GM21825 (cell line): ENCODE results near the gene FN3K.

Source experiments
- ATAC-seq: cut with Tn5 transposase; IDR thresholded peaks from one replicate; pipeline ENCODE4 v1.9.1; 2021; ENCODE audit warnings: mild to moderate bottlenecking, moderate library complexity; ENCODE audit not compliant: unreplicated experiment

FN3K gene

DNA sequence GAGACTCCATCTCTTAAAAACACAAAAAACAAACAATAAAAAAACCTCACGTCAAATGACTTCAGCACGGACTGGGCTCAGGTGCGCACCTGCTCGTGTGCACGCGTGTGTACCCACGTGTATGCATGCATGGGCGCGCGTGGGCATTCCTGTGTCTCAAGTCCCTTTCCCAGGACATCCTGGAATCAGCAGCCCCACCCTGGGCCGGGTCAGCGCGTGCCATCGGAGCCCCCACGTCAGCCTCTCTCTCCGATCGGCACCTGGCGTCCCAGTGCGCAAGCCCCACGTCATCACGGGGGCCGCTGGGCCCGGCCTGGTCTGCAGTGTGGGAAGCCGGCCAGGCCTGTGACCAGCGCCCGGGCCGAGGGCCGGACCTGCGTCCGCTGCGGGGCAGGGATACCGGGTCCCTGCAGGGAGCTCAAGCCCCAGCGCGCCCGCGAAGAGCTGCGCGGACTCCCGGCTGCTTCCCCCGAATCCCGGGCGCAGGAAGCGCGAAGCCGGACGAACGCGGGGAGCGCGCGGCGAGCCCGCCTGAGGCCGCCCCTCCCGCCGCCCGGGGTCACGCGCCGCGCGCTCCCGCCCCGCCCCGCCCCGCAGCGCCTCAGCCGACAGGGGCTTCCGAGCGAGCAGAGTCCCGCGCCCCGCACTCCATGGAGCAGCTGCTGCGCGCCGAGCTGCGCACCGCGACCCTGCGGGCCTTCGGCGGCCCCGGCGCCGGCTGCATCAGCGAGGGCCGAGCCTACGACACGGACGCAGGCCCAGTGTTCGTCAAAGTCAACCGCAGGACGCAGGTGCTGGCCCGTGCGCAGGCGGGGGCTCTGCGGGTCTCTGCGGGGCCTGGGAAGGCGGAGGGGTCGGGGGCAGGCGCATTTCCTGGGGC is at the start of gene FN3K:
TSS of gene FN3K (plus strand) at position 629 of the 880 bp plus-strand sequence. CDS start at position 651, 22 bp downstream.
- ATAC-seq: no peak

- ATAC-seq: no peak
These were observed 48.8 kb upstream of the FN3K start for GRCh38 chr17:82686366-82687324.

DNA sequence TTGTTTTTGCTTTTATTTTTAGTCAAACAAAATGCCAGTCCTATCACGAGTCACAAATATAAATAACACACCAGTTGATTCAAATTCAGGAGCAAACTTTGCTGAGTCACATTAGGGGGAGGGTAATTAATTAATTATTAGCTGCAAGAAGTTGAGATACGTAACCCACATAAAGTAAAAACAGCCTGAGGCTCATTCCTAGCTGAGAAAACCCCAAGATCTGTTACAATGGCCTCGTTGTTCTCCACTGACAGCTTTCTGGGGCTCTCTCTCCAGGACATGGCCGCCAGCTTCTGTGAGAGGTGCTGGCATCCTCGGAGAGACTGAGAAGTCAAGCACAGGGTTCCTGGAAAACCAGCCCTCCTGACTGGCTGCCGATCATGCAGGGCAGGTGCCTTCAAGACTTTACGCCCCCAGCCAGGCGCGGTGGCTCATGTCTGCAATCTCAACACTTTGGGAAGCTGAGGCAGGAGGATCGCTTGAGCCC is 48.0 kb upstream of the FN3K start:
- ATAC-seq: no peak

DNA sequence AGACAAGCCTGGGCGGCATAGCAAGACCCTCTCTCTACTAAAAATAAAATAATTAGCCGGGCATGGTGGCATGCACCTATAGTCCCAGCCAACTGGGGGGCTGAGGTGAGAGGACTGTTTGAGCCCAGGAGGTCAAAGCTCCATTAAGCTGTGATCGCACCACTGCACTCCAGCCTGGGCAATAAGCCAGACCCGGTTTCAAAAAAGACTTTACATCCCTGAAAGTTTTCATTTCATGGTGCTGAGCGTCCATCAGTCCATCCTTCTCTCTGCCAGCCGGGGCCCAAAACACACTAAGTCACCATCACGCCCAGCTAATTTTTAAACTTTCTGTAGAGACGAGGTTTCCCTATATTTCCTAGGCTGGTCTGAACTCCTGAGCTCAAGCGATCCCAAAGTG is 47.5 kb upstream of the FN3K start:
- no peak for ATAC-seq

DNA sequence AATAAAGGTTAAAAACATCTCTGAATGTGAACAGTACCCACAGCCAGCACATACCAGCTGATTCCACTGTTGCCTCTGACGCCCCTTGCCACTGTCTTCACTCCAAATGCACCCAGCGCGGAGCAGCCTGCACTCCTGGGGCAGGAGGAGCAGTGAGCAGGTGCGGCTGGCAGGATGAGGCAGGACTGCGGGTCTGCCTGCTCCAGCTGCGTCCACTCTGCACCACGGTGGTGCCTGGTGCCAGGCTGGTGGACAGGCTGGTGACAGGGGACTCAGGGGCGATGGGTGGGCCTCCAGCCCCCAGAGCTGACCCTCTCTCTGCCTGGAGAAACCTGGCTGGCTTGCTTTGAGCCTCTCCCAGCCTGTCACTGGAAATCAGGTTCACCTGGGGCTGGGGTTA is 46.3 kb upstream of the FN3K start:
- no peak for ATAC-seq

DNA sequence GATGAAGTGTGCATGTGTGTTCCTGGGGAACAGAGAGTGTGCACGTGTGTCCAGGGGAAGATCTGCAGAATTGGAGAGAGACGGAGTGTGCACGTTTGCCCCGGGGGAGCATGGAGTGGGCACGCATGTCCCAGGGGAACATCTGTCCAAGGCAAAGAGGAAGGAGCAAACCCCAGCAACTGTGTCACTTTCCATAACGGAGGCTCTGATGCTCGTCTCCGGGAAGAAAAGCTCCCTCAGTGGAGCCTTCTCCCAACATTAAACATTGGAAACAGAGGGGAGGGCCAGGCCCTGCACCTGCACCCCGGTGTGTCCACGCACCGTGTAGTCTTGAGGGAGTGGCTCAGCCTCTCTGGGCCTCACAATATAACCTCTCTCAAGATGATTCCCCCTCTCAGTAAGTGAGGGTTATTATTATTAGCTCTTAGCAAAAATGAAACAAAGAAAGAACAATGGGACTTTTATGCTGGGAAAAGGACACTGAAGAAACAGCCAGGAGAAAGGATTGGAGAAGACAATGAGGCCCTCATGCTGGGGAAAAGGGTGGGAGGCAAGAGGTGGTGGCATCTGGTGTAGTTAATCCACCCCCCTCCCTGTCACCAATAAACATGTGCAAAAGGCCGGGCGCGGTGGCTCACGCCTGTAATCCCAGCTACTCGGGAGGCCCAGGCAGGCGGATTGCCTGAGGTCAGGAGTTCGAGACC is 44.5 kb upstream of the FN3K start:
- ATAC-seq: no peak

DNA sequence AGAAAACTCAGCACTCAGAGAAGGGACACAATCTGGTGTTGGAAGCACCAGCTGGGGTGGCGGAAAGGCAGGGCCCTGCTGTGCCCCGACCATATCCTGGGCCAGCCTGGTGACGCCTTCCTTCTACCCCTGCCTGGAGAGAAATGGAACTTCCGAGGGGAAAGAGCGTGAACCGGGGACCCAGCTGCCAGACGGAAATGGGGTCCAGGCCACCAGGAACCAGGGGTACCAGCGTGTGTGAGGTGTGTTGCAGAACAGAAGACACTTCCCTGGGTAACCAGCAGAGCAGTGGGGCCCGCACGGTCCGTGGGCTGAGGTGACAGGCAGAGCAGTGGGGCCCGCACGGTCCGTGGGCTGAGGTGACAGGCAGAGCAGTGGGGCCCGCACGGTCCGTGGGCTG is 43.7 kb upstream of the FN3K start:
- ATAC-seq: no peak

- no peak for ATAC-seq
These were observed 43.1 kb upstream of the FN3K start for GRCh38 chr17:82692268-82692667.

GRCh38 chr17:82693168-82693867 is 42.1 kb upstream of the FN3K start:
- no peak for ATAC-seq

GRCh38 chr17:82694647-82695046 is 40.8 kb upstream of the FN3K start:
- ATAC-seq: no peak

DNA sequence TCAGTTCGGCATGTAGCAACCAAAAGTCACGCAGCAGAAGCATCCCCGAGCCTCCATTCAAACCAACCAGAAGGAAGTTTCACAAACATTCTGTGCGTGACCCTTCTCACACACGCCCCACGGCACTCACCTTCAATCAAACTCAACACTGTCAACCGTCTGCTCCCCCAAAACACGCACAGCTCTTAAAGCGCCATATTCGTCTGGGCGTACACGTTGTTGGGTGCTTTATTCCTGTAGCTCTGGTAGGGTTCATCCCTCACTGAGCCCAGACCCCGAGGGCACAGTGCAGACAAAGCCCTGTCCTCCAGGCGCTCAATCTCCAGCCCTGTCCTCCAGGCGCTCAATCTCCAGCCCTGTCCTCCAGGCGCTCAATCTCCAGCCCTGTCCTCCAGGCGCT is 39.2 kb upstream of the FN3K start:
- no peak for ATAC-seq

DNA sequence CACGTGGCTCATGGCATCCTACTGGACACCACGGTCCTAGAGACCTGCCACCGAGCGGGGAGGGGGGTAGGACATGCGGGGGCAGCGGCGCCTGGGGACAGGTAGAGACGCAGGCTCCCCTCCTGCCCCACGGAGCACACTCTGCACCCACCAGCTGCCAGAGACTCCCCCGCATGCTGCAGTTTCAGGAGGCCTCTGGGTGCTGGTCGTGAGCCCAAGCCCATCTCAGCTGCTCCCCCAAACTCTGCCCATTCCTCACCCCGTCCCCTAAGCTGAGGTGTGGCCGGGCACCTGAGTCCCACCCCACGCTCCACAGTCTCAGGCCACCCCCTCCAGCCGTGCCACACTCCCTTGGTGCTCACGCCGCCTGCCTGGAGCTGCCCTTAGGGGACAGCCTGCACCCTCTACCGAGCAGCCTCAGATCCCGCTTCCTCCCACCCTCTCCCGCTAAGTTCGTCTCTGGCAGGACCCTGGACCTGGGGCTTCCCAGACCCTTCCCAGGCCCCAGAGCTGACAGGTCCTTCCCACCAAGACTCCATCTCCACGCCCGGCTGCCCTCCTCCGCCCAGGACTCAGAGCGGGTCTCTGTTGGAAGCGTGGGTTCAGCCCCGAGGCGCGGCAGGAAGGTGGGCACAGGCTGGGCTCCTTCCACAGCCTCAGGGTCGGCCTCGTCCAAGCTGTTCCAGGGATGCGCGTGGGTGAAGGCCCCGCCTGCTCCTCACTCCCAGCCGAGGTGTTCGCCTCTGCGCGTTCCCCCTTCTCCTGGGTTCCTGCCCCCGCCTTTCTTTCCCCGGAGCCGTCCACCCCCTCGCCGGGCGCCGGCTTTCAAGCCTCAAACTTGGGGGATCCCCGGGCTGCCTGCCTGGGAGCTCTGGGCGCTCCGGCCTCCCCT is 38.3 kb upstream of the FN3K start:
- no peak for ATAC-seq

DNA sequence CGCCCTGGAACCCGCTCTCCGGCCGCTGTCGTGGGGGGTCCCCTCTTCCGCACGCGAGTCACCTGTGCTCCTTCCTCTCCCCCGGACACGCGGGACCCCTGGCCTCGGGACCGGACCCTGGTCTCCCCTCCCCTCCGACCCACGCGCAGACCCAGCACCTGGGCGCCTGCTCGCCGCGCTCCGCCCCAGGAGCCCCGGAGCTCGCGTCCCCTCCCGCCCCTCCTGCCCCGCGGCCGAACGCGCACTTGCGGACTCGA is 37.7 kb upstream of the FN3K start:
- no peak for ATAC-seq

DNA sequence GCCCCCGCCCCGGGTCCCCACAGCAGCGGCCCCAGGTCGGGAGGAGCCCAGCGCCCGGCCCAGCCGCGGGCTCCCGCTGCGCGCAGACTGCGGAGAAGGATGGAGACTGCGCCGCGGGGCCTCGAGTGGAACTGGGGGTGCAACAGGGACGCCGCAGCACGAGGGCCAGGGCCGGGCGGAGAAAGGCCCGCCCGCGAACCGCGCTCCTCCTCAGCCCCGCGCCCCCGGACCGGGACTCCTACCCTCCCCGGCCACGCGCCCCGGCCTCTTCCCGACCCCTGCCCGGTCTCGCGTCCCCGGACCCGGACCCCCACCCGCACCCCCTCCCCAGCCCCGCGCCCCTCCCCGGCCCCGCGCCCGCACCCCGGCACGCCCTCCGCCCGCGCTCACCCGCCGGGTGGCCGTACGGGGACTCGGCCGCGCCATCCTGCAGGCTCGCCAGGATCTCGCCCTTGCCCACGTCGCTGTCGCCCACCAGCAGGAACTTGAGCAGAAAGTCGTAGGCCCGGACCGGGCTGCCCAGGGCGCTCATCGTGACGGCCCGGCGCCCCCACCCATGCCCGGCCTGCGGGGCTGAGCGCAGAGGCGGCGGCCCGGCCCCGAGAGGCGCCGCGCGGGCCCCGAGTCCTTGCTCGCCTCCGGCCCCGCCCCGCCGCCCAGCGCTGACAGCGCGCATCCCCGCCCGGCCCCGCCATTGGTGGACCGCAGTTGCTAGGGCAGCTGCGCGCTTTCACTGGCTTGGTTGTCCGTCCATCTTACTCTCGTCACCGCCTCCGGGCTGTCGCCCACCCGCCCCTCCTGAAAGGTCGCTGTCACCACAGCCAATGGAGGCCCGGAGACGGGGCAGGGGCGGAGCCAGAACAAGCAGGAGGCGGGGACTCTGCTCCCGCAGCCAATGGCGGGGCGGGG is 37.1 kb upstream of the FN3K start, which contains the start of gene RAB40B:
TSS of gene RAB40B (minus strand) at position 634 of the 909 bp plus-strand sequence. CDS start at position 532, 102 bp downstream.
- ATAC-seq: peak; percentile 93

GRCh38 chr17:82698974-82699442 is 36.4 kb upstream of the FN3K start:
- no peak for ATAC-seq

DNA sequence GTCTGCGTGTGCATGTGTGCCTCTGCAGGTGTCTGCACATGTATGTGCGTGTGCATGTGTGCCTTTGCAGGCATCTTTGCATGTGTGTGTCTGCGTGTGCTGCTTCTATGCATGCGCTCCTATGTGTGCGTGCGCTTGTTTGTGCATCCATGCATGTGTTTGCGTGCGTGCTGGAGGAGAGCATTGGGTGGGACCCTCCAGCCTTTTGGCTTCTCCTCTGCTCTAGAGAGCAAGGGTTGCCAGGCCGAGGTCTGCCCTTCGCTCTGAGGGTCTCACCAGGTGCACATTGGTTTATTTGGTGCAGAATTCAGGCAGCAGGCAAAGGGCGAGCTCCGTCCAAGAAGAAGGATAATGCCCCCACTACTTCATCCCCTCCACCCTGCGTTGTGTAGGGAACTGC is 35.9 kb upstream of the FN3K start:
- ATAC-seq: no peak

GRCh38 chr17:82702231-82702927 is 33.0 kb upstream of the FN3K start:
- ATAC-seq: no peak
